Thyroid gland (tissue), 4 donors: ENCODE results near the gene LHFPL2.

Experiments
- POLR2A ChIP-seq, 2 donors: fragments of 450-650 bp; IDR thresholded peaks; one replicate each; pipeline ENCODE4 v1.6.1; 2017; ENCODE audit warnings: antibody characterized with exemption in 2 of 2, mild to moderate bottlenecking in 2 of 2, moderate library complexity in 1 of 2
- TF ChIP-seq, protein P1 (sequence below), 6 experiments: fragments of 200-600 bp in 3 of 6; fragments of 450-650 bp in 3 of 6; sonication (generic) in 3 of 6; IDR thresholded peaks; one replicate each; pipeline ENCODE4 v1.5.1; 2016 to 2019; ENCODE audit warnings: antibody characterized with exemption in 6 of 6, mild to moderate bottlenecking in 2 of 6, inconsistent platforms in 1 of 6, moderate library complexity in 1 of 6

- TF ChIP-seq, protein P1, sequence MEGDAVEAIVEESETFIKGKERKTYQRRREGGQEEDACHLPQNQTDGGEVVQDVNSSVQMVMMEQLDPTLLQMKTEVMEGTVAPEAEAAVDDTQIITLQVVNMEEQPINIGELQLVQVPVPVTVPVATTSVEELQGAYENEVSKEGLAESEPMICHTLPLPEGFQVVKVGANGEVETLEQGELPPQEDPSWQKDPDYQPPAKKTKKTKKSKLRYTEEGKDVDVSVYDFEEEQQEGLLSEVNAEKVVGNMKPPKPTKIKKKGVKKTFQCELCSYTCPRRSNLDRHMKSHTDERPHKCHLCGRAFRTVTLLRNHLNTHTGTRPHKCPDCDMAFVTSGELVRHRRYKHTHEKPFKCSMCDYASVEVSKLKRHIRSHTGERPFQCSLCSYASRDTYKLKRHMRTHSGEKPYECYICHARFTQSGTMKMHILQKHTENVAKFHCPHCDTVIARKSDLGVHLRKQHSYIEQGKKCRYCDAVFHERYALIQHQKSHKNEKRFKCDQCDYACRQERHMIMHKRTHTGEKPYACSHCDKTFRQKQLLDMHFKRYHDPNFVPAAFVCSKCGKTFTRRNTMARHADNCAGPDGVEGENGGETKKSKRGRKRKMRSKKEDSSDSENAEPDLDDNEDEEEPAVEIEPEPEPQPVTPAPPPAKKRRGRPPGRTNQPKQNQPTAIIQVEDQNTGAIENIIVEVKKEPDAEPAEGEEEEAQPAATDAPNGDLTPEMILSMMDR (IDR thresholded peaks at IDR 0.05), result no peak
- TF ChIP-seq POLR2A (IDR thresholded peaks at IDR 0.05), result no peak
These were observed 120.6 kb downstream of the LHFPL2 start for GRCh38 chr5:78527925-78528324.
